ENCODE results near the gene CDX1. TPM values are rescaled to one million over a fixed set of nuclear protein-coding genes. Genes with fewer than 3 reads are reported as not detected.

Gene CDX1
- total and polyA plus RNA-seq, 2 experiments from 2014 or later, result 43.3 to 54.6 TPM

- Histone ChIP-seq H3K4me2 (no peak overlapping the region), H3K9me2 (replicated peaks; ENCODE audit: insufficient read depth) (no peaks in the 10 kb centered on the region), H3K9me3 (ENCODE audit: low read depth) (no peaks in the 10 kb centered on the region), H3K79me2 (no peaks in the 10 kb centered on the region), H3K27ac (no peak overlapping the region), H3K36me3 (replicated peaks; ENCODE audit: insufficient read depth, low read depth) (no peaks in the 10 kb centered on the region), H3K4me3 (no peak overlapping the region), H3K4me1 (ENCODE audit: insufficient read depth) (peaks cover 42% of the 10 kb centered on the region), H4K20me1 (ENCODE audit: insufficient read depth, poor library complexity, severe bottlenecking) (no peaks in the 10 kb centered on the region), H2AFZ (no peak overlapping the region), H3K27me3 (no peaks in the 10 kb centered on the region)
- 83% methylated on average over 7 of the region's 7 CpGs for WGBS (ENCODE audit: low lambda C conversion rate, missing lambda C conversion rate)
- DNase-seq (ENCODE audit: low spot score), result no peak
- TF ChIP-seq EZH2 (IDR thresholded peaks at IDR 0.05; ENCODE audit: borderline replicate concordance), result no peak
- TF ChIP-seq, protein P1, sequence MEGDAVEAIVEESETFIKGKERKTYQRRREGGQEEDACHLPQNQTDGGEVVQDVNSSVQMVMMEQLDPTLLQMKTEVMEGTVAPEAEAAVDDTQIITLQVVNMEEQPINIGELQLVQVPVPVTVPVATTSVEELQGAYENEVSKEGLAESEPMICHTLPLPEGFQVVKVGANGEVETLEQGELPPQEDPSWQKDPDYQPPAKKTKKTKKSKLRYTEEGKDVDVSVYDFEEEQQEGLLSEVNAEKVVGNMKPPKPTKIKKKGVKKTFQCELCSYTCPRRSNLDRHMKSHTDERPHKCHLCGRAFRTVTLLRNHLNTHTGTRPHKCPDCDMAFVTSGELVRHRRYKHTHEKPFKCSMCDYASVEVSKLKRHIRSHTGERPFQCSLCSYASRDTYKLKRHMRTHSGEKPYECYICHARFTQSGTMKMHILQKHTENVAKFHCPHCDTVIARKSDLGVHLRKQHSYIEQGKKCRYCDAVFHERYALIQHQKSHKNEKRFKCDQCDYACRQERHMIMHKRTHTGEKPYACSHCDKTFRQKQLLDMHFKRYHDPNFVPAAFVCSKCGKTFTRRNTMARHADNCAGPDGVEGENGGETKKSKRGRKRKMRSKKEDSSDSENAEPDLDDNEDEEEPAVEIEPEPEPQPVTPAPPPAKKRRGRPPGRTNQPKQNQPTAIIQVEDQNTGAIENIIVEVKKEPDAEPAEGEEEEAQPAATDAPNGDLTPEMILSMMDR (IDR thresholded peaks at IDR 0.05; ENCODE audit: poor library complexity), result no peak
- TF ChIP-seq EZH2phosphoT487 (IDR thresholded peaks at IDR 0.05; ENCODE audit: low read depth, severe bottlenecking, unreplicated experiment), result no peak
Measured at GRCh38 chr5:150214289-150214688, 47.7 kb downstream of the CDX1 start.

DNA sequence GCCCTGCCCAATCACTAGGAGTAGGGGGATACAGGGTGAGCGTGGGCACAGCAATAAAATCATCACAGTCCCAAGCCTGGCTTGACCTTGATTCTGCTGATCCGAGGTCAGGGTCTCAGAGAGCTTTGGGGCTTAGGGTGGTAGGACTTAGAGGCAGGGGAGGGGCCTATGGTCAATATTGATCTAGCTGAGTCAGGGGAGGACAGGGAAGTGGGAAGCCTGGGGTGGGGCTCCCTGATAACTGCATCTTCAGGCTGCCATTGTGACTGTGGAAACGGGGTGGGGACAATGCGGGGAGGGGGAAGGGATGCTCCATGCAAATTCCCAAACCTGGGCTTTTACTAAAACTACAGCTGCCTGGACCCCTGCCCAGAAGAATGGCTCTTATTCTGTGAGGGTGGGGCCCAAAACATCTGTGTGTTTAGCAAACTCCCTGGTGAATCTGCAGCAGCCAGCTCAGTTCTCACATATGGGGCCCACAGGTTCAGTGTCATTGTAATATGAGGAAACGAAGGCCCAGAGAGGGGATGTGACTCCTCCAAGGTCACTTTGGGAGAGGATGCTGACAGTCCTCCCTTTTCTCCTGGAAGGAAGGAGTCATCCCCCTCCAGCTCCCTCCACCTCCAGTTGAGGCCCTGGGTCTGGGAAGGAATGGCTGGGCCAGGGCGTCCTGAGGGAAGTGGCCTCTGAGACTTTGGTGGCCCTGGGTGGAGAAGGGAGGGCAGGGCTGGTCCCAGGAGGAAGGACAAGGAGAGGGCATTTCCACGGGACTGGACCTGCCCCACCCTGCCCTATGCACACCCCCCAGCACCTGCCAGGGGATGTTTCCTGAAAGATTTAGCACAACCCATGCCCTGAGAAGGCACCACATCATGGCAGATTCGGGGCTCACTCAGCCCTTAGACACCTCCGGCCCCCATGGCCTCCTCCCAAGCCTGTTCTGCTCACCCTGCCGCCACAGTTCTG, 49.7 kb downstream of the CDX1 start:
- H3K36me3 ChIP-seq (replicated peaks; ENCODE audit: insufficient read depth, low read depth), result no peaks in the 10 kb centered on the region
- H3K27ac ChIP-seq, result peak overlapping the region; percentile 73
- TF ChIP-seq EZH2phosphoT487 (IDR thresholded peaks at IDR 0.05; ENCODE audit: low read depth, severe bottlenecking, unreplicated experiment), result no peak
- TF ChIP-seq EZH2 (IDR thresholded peaks at IDR 0.05; ENCODE audit: borderline replicate concordance), result no peak
- TF ChIP-seq, protein P1 (IDR thresholded peaks at IDR 0.05; ENCODE audit: poor library complexity), result no peak
- no peak overlapping the region for H3K4me2 ChIP-seq
- H3K9me3 ChIP-seq (ENCODE audit: low read depth), result no peaks in the 10 kb centered on the region
- H4K20me1 ChIP-seq (ENCODE audit: insufficient read depth, poor library complexity, severe bottlenecking), result no peaks in the 10 kb centered on the region
- peaks cover 36% of the 10 kb centered on the region for H3K4me1 ChIP-seq (ENCODE audit: insufficient read depth)
- peak; percentile 63 for DNase-seq (ENCODE audit: low spot score)
- no peak overlapping the region for H3K4me3 ChIP-seq
- no peaks in the 10 kb centered on the region for H3K9me2 ChIP-seq (replicated peaks; ENCODE audit: insufficient read depth)
- no peaks in the 10 kb centered on the region for H3K27me3 ChIP-seq
- no peaks in the 10 kb centered on the region for H3K79me2 ChIP-seq
- 77% methylated on average over 7 of the region's 10 CpGs for WGBS (ENCODE audit: low lambda C conversion rate, missing lambda C conversion rate)
- H2AFZ ChIP-seq, result no peak overlapping the region

- Histone ChIP-seq H3K9me3 (ENCODE audit: low read depth) (no peaks in the 10 kb centered on the region), H3K4me3 (no peak overlapping the region), H3K9me2 (replicated peaks; ENCODE audit: insufficient read depth) (no peaks in the 10 kb centered on the region), H3K4me1 (ENCODE audit: insufficient read depth) (peaks cover 31% of the 10 kb centered on the region), H3K27ac (peak overlapping the region; percentile 73), H3K4me2 (no peak overlapping the region), H3K27me3 (no peaks in the 10 kb centered on the region), H2AFZ (no peak overlapping the region), H4K20me1 (ENCODE audit: insufficient read depth, poor library complexity, severe bottlenecking) (no peaks in the 10 kb centered on the region), H3K36me3 (replicated peaks; ENCODE audit: insufficient read depth, low read depth) (no peaks in the 10 kb centered on the region), H3K79me2 (no peaks in the 10 kb centered on the region)
- WGBS (ENCODE audit: low lambda C conversion rate, missing lambda C conversion rate), result 81% methylated on average over 2 of the region's 2 CpGs
- no peak for DNase-seq (ENCODE audit: low spot score)
- TF ChIP-seq, protein P1 (IDR thresholded peaks at IDR 0.05; ENCODE audit: poor library complexity), result no peak
- TF ChIP-seq EZH2phosphoT487 (IDR thresholded peaks at IDR 0.05; ENCODE audit: low read depth, severe bottlenecking, unreplicated experiment) (no peak), EZH2 (IDR thresholded peaks at IDR 0.05; ENCODE audit: borderline replicate concordance) (no peak)
Measured at GRCh38 chr5:150217038-150217437, 50.5 kb downstream of the CDX1 start.

All from hepatocyte (in vitro differentiated cells).